Measurements from ENCODE around the gene LAMC2. TPM values are rescaled to one million over a fixed set of nuclear protein-coding genes. Genes with fewer than 3 reads are reported as not detected.

Gene LAMC2
- total RNA-seq, 2 experiments from 2014 or later: not detected

GRCh38 chr1:183249941-183250452 lies 63.9 kb downstream of the LAMC2 start:
- Mint-ChIP-seq H3K27ac (no peak overlapping the region), H3K27me3 (peaks cover 7% of the 10 kb centered on the region), H3K36me3 (ENCODE audit: low read depth) (no peaks in the 10 kb centered on the region), H3K4me1 (ENCODE audit: low read depth) (no peaks in the 10 kb centered on the region), H3K9me3 (peaks cover 2% of the 10 kb centered on the region), H3K4me3 (no peak overlapping the region)
- POLR2A ChIA-PET: no interaction called here
- ATAC-seq: no peak
- no peak for DNase-seq
- CTCF ChIA-PET: no interaction called here
- TF ChIP-seq, protein P1, sequence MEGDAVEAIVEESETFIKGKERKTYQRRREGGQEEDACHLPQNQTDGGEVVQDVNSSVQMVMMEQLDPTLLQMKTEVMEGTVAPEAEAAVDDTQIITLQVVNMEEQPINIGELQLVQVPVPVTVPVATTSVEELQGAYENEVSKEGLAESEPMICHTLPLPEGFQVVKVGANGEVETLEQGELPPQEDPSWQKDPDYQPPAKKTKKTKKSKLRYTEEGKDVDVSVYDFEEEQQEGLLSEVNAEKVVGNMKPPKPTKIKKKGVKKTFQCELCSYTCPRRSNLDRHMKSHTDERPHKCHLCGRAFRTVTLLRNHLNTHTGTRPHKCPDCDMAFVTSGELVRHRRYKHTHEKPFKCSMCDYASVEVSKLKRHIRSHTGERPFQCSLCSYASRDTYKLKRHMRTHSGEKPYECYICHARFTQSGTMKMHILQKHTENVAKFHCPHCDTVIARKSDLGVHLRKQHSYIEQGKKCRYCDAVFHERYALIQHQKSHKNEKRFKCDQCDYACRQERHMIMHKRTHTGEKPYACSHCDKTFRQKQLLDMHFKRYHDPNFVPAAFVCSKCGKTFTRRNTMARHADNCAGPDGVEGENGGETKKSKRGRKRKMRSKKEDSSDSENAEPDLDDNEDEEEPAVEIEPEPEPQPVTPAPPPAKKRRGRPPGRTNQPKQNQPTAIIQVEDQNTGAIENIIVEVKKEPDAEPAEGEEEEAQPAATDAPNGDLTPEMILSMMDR (IDR thresholded peaks at IDR 0.05): no peak
- intact Hi-C loops (cut with micrococcal nuclease): no loop called here

GRCh38 chr1:183251101-183251958 lies 65.3 kb downstream of the LAMC2 start:
- Mint-ChIP-seq H3K9me3 (peaks cover 2% of the 10 kb centered on the region), H3K4me3 (no peak overlapping the region), H3K27me3 (peaks cover 7% of the 10 kb centered on the region), H3K36me3 (ENCODE audit: low read depth) (no peaks in the 10 kb centered on the region), H3K4me1 (ENCODE audit: low read depth) (no peaks in the 10 kb centered on the region), H3K27ac (no peak overlapping the region)
- POLR2A ChIA-PET: no interaction called here
- intact Hi-C loops (cut with micrococcal nuclease): no loop called here
- TF ChIP-seq, protein P1 (IDR thresholded peaks at IDR 0.05): no peak
- no peak for ATAC-seq
- CTCF ChIA-PET: interaction anchor here (0.5 kb wide), 1 partner anchor 192 kb away, joined by 3 read pairs; no protein-coding TSS in a partner anchor
- no peak for DNase-seq

- peaks cover 2% of the 10 kb centered on the region for H3K9me3 Mint-ChIP-seq
Measured at GRCh38 chr1:183251959-183252450, 65.9 kb downstream of the LAMC2 start.

DNA sequence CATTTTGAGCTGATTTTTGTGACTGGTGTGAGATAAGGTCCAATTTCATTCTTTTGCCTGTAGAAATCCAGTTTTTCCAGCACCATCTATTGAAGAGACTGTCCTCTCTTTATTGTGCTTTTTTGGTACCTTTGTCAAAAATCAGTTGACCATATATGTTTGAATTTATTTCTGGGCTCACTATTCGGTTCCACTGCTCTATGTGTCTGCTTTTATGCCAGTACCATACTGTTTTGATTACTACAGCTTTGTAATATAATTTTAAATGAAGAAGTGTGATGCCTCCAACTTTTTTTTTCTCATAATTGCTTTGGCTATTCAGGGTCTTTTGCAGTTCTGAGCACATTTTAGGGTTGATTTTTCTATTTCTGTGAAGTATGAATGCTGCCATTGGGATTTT lies 69.0 kb downstream of the LAMC2 start:
- H3K9me3 Mint-ChIP-seq: peaks cover 2% of the 10 kb centered on the region
- POLR2A ChIA-PET: no interaction called here
- CTCF ChIA-PET: no interaction called here
- intact Hi-C loops (cut with micrococcal nuclease): no loop called here
- ATAC-seq: no peak
- no peaks in the 10 kb centered on the region for H3K4me1 Mint-ChIP-seq (ENCODE audit: low read depth)
- DNase-seq: no peak
- H3K27ac Mint-ChIP-seq: no peak overlapping the region
- no peak overlapping the region for H3K4me3 Mint-ChIP-seq
- TF ChIP-seq, protein P1 (IDR thresholded peaks at IDR 0.05): no peak
- peaks cover 9% of the 10 kb centered on the region for H3K27me3 Mint-ChIP-seq
- no peaks in the 10 kb centered on the region for H3K36me3 Mint-ChIP-seq (ENCODE audit: low read depth)

More at GRCh38 chr1:183251959-183252450, 65.9 kb downstream of the LAMC2 start:
- Mint-ChIP-seq H3K27me3 (peaks cover 7% of the 10 kb centered on the region), H3K36me3 (ENCODE audit: low read depth) (no peaks in the 10 kb centered on the region), H3K27ac (no peak overlapping the region), H3K4me1 (ENCODE audit: low read depth) (no peaks in the 10 kb centered on the region), H3K4me3 (no peak overlapping the region)
- CTCF ChIA-PET: interaction anchor here (0.5 kb wide), 1 partner anchor 193 kb away, joined by 3 read pairs; no protein-coding TSS in a partner anchor
- TF ChIP-seq, protein P1 (IDR thresholded peaks at IDR 0.05): no peak
- POLR2A ChIA-PET: no interaction called here
- ATAC-seq: no peak
- no peak for DNase-seq
- intact Hi-C loops (cut with micrococcal nuclease): no loop called here

GRCh38 chr1:183259924-183260323 lies 73.9 kb downstream of the LAMC2 start:
- Mint-ChIP-seq H3K27ac (no peak overlapping the region), H3K9me3 (peaks cover 1% of the 10 kb centered on the region), H3K4me3 (no peak overlapping the region), H3K27me3 (peaks cover 11% of the 10 kb centered on the region), H3K36me3 (ENCODE audit: low read depth) (no peaks in the 10 kb centered on the region), H3K4me1 (ENCODE audit: low read depth) (no peaks in the 10 kb centered on the region)
- ATAC-seq (no peak), DNase-seq (no peak)
- CTCF ChIA-PET: no interaction called here
- intact Hi-C loops (cut with micrococcal nuclease): no loop called here
- POLR2A ChIA-PET: no interaction called here
- TF ChIP-seq, protein P1 (IDR thresholded peaks at IDR 0.05): no peak
